Measurements from ENCODE around the gene EIF2D. TPM values are rescaled to one million over a fixed set of nuclear protein-coding genes. Genes with fewer than 3 reads are reported as not detected.
"Not testable (repeated sequence)": the region's sequence is repeated elsewhere in the genome, so short reads cannot be mapped to it uniquely, and the experiment has no call there.

Gene EIF2D
- total RNA-seq, 1 donor from 2014 or later: 45.6 TPM

DNA sequence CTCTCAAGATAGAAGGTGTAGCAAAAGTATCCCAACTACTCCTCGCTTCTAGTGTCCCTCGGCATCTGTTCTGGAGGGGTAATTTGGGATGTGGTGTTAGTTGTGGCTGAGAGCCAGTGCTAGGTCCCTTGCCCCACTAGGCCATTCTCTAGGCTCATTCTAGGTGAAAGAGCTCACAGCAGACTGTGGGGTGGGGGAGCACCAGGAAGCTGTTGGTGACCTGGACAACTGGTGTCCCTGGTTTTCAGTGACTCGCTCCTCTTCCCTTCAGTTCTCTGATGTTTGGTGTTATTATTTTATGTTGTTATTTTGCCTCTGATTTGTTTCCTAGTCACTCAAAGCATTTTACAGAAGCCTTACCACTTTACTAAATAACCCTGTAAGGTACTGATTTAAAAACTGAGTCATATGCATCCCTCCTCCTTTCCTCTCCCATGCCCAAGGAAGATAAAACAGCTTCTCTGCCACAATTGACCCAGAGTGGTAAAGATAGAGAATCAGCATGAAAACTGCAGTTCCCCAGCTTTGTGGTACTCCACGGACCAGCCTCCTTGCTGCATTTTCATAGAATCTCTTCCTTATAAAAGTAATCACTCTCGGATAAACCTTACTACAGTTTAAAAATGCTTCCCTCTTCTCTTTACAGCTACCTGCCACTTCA lies 37.1 kb upstream of the EIF2D start:
- no peak for DNase-seq (ENCODE audit: low read depth)
- TF ChIP-seq CTCF (conservative IDR thresholded peaks at IDR 0.05; ENCODE audit: low read depth, low read length): no peak
- no peak overlapping the region for H3K4me3 ChIP-seq (ENCODE audit: low read depth, low read length)

DNA sequence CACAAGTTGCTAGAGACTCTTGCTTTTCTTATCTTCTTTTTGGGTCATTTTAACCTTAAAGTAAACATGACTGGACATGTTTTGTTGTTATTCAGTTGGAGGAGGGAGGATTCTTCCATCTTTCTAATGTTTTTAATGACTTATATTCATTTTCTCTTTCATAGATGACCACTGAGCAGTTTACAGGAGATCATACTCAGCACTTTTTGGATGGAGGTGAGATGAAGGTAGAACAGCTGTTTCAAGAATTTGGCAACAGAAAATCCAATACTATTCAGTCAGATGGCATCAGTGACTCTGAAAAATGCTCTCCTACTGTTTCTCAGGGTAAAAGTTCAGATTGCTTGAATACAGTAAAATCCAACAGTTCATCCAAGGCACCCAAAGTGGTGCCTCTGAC lies 35.0 kb upstream of the EIF2D start:
- no peak for TF ChIP-seq CTCF (conservative IDR thresholded peaks at IDR 0.05; ENCODE audit: low read depth, low read length)
- DNase-seq (ENCODE audit: low read depth): no peak
- H3K4me3 ChIP-seq (ENCODE audit: low read depth, low read length): no peak overlapping the region

DNA sequence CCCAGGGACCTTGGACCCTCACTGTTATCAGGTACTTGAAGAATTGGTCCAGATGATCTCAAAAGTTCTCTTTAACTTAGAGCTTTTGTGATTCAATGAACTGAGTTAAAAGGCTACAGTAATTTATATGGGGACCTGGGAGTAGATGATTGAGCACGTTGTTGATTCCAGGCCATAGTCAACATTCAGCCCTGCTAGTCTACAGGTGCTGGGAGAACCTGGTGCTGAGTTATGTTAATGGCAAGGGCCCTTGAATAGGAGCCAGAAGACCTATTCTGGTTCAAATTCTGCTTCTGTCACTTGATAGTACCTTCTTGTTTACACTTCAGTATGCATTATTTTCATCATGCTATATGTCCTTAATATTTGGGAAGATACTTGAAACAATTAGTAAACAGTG lies 34.2 kb upstream of the EIF2D start:
- no peak overlapping the region for H3K4me3 ChIP-seq (ENCODE audit: low read depth, low read length)
- no peak for DNase-seq (ENCODE audit: low read depth)
- TF ChIP-seq CTCF (conservative IDR thresholded peaks at IDR 0.05; ENCODE audit: low read depth, low read length): no peak

DNA sequence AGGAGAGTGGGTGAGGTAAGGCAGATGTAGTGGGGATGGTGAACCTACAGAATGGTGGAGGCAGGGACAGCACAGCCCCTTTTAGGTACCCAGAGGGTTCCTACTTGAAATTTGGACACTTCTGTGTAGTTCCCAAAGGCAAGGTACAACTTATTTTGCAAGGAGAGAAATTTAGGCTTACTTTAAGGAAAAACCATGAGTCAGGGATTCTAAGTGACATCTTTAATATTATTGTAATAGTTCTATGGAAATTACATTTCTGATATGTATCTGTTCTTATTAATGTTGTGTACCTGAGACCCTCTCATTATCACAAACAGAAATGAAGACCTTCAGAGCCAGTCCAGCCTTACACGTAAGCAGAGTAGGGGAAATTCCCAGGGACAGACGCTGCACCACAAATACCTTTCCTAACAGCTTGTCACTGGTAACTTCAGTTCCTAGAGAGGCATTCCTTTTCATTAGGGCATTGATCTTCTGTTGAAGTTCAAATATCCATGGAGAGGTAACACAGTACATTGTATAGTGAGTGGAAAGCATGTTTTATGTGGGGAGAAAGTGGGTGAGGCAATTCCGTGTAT lies 30.9 kb upstream of the EIF2D start:
- no peak overlapping the region for H3K4me3 ChIP-seq (ENCODE audit: low read depth, low read length)
- no peak for DNase-seq (ENCODE audit: low read depth)
- no peak for TF ChIP-seq CTCF (conservative IDR thresholded peaks at IDR 0.05; ENCODE audit: low read depth, low read length)

DNA sequence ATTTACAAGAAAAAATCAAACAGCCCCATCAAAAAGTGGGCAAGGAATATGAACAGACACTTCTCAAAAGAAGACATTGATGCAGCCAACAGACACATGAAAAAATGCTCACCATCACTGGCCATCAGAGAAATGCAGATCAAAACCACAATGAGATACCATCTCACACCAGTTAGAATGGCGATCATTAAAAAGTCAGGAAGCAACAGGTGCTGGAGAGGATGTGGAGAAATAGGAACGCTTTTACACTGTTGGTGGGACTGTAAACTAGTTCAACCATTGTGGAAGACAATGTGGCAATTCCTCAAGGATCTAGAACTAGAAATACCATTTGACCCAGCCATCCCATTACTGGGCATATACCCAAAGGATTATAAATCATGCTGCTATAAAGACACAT lies 29.8 kb upstream of the EIF2D start:
- DNase-seq (ENCODE audit: low read depth); H3K4me3 ChIP-seq (ENCODE audit: low read depth, low read length): not testable (repeated sequence)

DNA sequence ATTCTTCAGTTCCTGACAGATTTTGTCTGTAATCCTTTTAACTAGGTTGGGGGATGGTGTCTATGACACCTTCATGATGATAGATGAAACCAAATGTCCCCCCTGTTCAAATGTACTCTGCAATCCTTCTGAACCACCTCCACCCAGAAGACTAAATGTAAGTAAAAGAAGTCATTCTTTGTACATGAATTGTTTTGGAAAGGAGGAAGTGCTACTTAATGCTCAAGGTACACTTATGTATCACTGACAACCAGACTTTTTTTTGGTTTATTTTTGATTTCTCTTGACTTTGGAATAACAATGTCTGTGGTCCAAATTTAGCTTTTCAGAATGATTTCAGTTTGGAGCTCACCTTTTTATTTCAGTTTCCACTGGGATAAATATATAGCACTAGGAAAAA lies 25.3 kb upstream of the EIF2D start:
- H3K4me3 ChIP-seq (ENCODE audit: low read depth, low read length): no peak overlapping the region
- no peak for DNase-seq (ENCODE audit: low read depth)
- TF ChIP-seq CTCF (conservative IDR thresholded peaks at IDR 0.05; ENCODE audit: low read depth, low read length): no peak

DNA sequence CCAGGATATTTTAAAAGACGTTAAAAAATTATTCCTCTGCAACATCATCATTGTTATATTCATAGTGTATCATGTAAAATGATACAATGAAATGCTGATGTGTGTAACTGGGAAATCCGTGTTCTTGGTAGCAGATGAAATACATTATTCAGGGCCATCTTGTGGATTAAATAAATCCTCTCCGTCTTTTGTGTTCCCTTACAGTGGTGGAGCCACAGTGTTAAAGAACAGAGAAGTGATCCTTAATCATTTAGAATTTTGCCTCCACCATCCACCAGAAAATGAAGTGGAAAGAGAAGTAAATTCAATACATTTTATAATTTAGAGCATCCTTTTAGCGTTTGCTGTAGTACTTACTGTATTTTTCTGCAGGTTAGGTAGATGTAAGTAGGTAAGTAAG lies 24.4 kb upstream of the EIF2D start:
- DNase-seq (ENCODE audit: low read depth): no peak
- no peak for TF ChIP-seq CTCF (conservative IDR thresholded peaks at IDR 0.05; ENCODE audit: low read depth, low read length)
- peak overlapping the region; percentile 97 for H3K4me3 ChIP-seq (ENCODE audit: low read depth, low read length)
